ENCODE data around the gene FGD4. TPM values are rescaled to one million over a fixed set of nuclear protein-coding genes. Genes with fewer than 3 reads are reported as not detected.

The FGD4 gene
- total and polyA plus RNA-seq, 3 experiments from 2014 or later = 0.64 to 1.4 (median 1.4) TPM

- CTCF ChIA-PET = no interaction called here
- no peaks in the 10 kb centered on the region for H3K36me3 Mint-ChIP-seq
- no peak for DNase-seq
Measured at GRCh38 chr12:32493282-32493681, 93.9 kb downstream of the FGD4 start.

DNA sequence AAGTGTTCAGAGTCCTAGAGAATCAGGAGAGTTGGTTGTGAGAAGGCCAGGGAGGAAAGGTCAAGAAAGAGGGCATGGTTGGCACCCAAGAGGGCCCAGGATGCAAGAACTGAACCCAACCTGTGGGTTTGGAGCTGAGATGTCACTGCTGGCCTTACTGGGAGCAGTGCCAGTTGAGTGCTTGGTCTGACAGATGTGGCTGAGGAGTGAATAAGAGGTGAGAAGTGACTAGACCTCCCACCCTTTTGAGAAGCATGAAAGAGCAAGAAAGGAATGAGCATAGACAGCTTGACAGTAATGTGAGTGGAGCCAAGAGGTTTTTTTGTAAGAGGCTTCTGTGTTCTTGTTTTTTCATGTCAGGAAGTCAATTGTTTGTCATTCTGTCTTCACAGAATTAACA lies 95.3 kb downstream of the FGD4 start:
- Mint-ChIP-seq H3K36me3 (no peaks in the 10 kb centered on the region), H3K27ac (no peak overlapping the region), H3K9me3 (no peaks in the 10 kb centered on the region), H3K27me3 (peaks cover 3 to 4% of the 10 kb centered on the region in 2 donors), H3K4me1 (peaks cover 0 to 4% (median 4%) of the 10 kb centered on the region in 3 donors), H3K4me3 (no peak overlapping the region)
- Histone ChIP-seq H3K4me1 (ENCODE audit: insufficient read depth, low read length) (no peaks in the 10 kb centered on the region), H3K27me3 (ENCODE audit: insufficient read depth, low read length, poor library complexity, severe bottlenecking) (no peaks in the 10 kb centered on the region), H3K36me3 (ENCODE audit: insufficient read depth, low read length) (no peaks in the 10 kb centered on the region), H3K9me3 (ENCODE audit: low read length) (no peaks in the 10 kb centered on the region), H3K4me3 (ENCODE audit: low read length) (no peak overlapping the region), H3K27ac (ENCODE audit: low read depth, low read length) (no peak overlapping the region)
- peak in 1 of 5 donors; percentile 48 for DNase-seq
- CTCF ChIA-PET = interaction anchor here (0.9 kb wide), 1 partner anchor 61 kb away, joined by 3 read pairs; no protein-coding TSS in a partner anchor
- POLR2A ChIA-PET = no interaction called here

More at GRCh38 chr12:32493282-32493681, 93.9 kb downstream of the FGD4 start:
- POLR2A ChIA-PET = no interaction called here
- no peaks in the 10 kb centered on the region for H3K36me3 ChIP-seq (ENCODE audit: insufficient read depth, low read length)
- no peaks in the 10 kb centered on the region for H3K9me3 ChIP-seq (ENCODE audit: low read length)
- H3K4me1 ChIP-seq (ENCODE audit: insufficient read depth, low read length) = no peaks in the 10 kb centered on the region
- H3K27ac ChIP-seq (ENCODE audit: low read depth, low read length) = no peak overlapping the region
- H3K4me3 Mint-ChIP-seq = no peak overlapping the region
- H3K27ac Mint-ChIP-seq = no peak overlapping the region
- no peaks in the 10 kb centered on the region for H3K27me3 ChIP-seq (ENCODE audit: insufficient read depth, low read length, poor library complexity, severe bottlenecking)
- H3K27me3 Mint-ChIP-seq = peaks cover 3 to 4% of the 10 kb centered on the region in 2 donors
- H3K4me1 Mint-ChIP-seq = peaks cover 0 to 4% (median 3%) of the 10 kb centered on the region in 3 donors
- H3K9me3 Mint-ChIP-seq = no peaks in the 10 kb centered on the region
- no peak overlapping the region for H3K4me3 ChIP-seq (ENCODE audit: low read length)

DNA sequence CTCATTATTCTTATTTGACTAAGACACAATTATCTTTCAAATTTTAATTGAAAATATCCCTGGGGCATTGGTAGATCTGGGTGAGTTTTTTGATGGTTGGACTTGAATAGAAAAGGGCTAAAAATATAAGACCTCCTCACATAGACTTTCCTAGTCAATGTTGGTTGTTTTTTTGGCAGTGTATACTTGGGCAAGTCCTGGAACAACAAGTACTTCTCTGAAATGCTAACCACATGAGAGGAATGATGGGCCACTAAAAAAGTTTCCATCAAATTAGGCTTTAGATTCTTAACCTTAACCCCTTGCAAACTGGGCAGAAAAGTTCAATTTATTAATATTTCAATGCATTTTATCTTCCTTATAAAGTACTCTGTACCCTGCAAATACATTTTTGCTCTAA lies 97.6 kb downstream of the FGD4 start:
- Histone ChIP-seq H3K36me3 (ENCODE audit: insufficient read depth, low read length) (no peaks in the 10 kb centered on the region), H3K27ac (ENCODE audit: low read depth, low read length) (no peak overlapping the region), H3K27me3 (ENCODE audit: insufficient read depth, low read length, poor library complexity, severe bottlenecking) (no peaks in the 10 kb centered on the region), H3K4me3 (ENCODE audit: low read length) (no peak overlapping the region), H3K9me3 (ENCODE audit: low read length) (no peaks in the 10 kb centered on the region), H3K4me1 (ENCODE audit: insufficient read depth, low read length) (no peaks in the 10 kb centered on the region)
- Mint-ChIP-seq H3K4me1 (peaks cover 0 to 4% (median 4%) of the 10 kb centered on the region in 3 donors), H3K4me3 (no peak overlapping the region), H3K27ac (no peak overlapping the region), H3K36me3 (no peaks in the 10 kb centered on the region), H3K9me3 (no peaks in the 10 kb centered on the region), H3K27me3 (peaks cover 0 to 4% of the 10 kb centered on the region in 2 donors)
- ChIA-PET POLR2A (no interaction called here), CTCF (no interaction called here)
- no peak for DNase-seq

GRCh38 chr12:32497864-32498263 lies 98.5 kb downstream of the FGD4 start:
- no peaks in the 10 kb centered on the region for H3K27me3 ChIP-seq (ENCODE audit: insufficient read depth, low read length, poor library complexity, severe bottlenecking)
- no peaks in the 10 kb centered on the region for H3K9me3 ChIP-seq (ENCODE audit: low read length)
- ChIA-PET CTCF (no interaction called here), POLR2A (no interaction called here)
- H3K27me3 Mint-ChIP-seq = peaks cover 0 to 6% of the 10 kb centered on the region in 2 donors
- no peak overlapping the region for H3K4me3 Mint-ChIP-seq
- H3K36me3 Mint-ChIP-seq = no peaks in the 10 kb centered on the region
- no peaks in the 10 kb centered on the region for H3K4me1 ChIP-seq (ENCODE audit: insufficient read depth, low read length)
- no peak overlapping the region for H3K4me3 ChIP-seq (ENCODE audit: low read length)
- H3K4me1 Mint-ChIP-seq = peaks cover 0 to 4% (median 4%) of the 10 kb centered on the region in 3 donors
- DNase-seq = no peak
- no peaks in the 10 kb centered on the region for H3K9me3 Mint-ChIP-seq
- H3K36me3 ChIP-seq (ENCODE audit: insufficient read depth, low read length) = no peaks in the 10 kb centered on the region
- H3K27ac Mint-ChIP-seq = no peak overlapping the region
- H3K27ac ChIP-seq (ENCODE audit: low read depth, low read length) = no peak overlapping the region

- Histone ChIP-seq H3K27ac (ENCODE audit: low read depth, low read length) (no peak overlapping the region), H3K4me1 (ENCODE audit: insufficient read depth, low read length) (no peaks in the 10 kb centered on the region), H3K36me3 (ENCODE audit: insufficient read depth, low read length) (no peaks in the 10 kb centered on the region), H3K9me3 (ENCODE audit: low read length) (no peaks in the 10 kb centered on the region), H3K4me3 (ENCODE audit: low read length) (no peak overlapping the region), H3K27me3 (ENCODE audit: insufficient read depth, low read length, poor library complexity, severe bottlenecking) (no peaks in the 10 kb centered on the region)
- H3K9me3 Mint-ChIP-seq = no peaks in the 10 kb centered on the region
- POLR2A ChIA-PET = no interaction called here
- DNase-seq = no peak
- CTCF ChIA-PET = no interaction called here
- H3K4me3 Mint-ChIP-seq = no peak overlapping the region
- H3K4me1 Mint-ChIP-seq = peaks cover 0 to 4% (median 4%) of the 10 kb centered on the region in 3 donors
- H3K27ac Mint-ChIP-seq = no peak overlapping the region
- H3K36me3 Mint-ChIP-seq = no peaks in the 10 kb centered on the region
- H3K27me3 Mint-ChIP-seq = peaks cover 0 to 5% of the 10 kb centered on the region in 2 donors
Measured at GRCh38 chr12:32499048-32499447, 99.7 kb downstream of the FGD4 start.

- Histone ChIP-seq H3K4me1 (ENCODE audit: insufficient read depth, low read length) (no peaks in the 10 kb centered on the region), H3K36me3 (ENCODE audit: insufficient read depth, low read length) (no peaks in the 10 kb centered on the region), H3K4me3 (ENCODE audit: low read length) (no peak overlapping the region), H3K27me3 (ENCODE audit: insufficient read depth, low read length, poor library complexity, severe bottlenecking) (no peaks in the 10 kb centered on the region), H3K9me3 (ENCODE audit: low read length) (no peaks in the 10 kb centered on the region), H3K27ac (ENCODE audit: low read depth, low read length) (no peak overlapping the region)
- ChIA-PET POLR2A (no interaction called here), CTCF (no interaction called here)
- Mint-ChIP-seq H3K27me3 (peaks cover 3 to 5% of the 10 kb centered on the region in 2 donors), H3K9me3 (no peaks in the 10 kb centered on the region), H3K4me3 (no peak overlapping the region), H3K36me3 (no peaks in the 10 kb centered on the region), H3K4me1 (peaks cover 0 to 4% (median 4%) of the 10 kb centered on the region in 3 donors), H3K27ac (no peak overlapping the region)
- DNase-seq = no peak
Measured at GRCh38 chr12:32501835-32502333, 102.5 kb downstream of the FGD4 start.

DNA sequence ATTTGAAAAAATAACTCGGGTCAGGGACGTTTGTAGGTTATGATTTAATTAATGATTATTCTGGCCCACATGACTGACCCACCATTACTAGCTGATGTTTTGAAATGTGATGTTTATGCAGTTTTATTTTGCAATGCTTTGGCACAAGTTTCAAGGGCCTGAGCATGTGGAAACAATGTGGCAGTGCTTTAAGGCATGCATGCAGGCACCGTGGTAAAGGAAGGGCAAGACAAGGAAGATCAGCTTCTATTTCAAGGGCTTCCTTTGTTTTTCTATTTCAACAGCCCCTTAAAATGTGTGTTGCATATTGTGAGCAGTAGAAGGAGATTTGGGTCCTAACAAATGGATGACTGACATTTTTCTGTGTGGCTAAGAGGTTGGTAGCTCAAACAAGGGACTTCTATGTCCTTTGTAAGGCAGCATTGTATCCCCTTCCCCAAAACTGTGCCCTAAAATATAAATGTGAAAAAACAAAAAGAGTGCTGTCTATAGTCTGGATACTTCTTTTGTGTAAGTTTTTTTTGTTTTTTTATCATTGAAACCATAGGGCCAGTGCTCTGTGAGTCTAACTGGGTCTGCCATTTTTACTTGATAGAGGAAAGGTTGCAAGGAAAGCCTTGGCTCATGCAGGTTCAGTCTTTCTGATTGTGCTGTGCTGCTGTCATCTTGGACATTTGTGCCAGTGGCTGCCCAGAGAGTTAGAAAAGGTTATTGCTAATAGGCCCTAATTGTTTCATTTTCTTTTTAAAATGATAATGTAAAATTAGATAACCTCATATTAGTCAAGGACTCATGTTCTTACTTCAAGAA lies 103.5 kb downstream of the FGD4 start:
- H3K27ac ChIP-seq (ENCODE audit: low read depth, low read length) = no peak overlapping the region
- no peak for DNase-seq
- Mint-ChIP-seq H3K9me3 (peaks cover 0 to 3% (median 0%) of the 10 kb centered on the region in 5 donors), H3K27me3 (peaks cover 5 to 9% of the 10 kb centered on the region in 2 donors), H3K27ac (peak overlapping the region in 1 of 8 donors; percentile 4), H3K36me3 (no peaks in the 10 kb centered on the region), H3K4me3 (no peak overlapping the region), H3K4me1 (peaks cover 0 to 4% (median 4%) of the 10 kb centered on the region in 3 donors)
- CTCF ChIA-PET = no interaction called here
- no peak overlapping the region for H3K4me3 ChIP-seq (ENCODE audit: low read length)
- H3K9me3 ChIP-seq (ENCODE audit: low read length) = no peaks in the 10 kb centered on the region
- H3K4me1 ChIP-seq (ENCODE audit: insufficient read depth, low read length) = no peaks in the 10 kb centered on the region
- POLR2A ChIA-PET = no interaction called here
- H3K27me3 ChIP-seq (ENCODE audit: insufficient read depth, low read length, poor library complexity, severe bottlenecking) = no peaks in the 10 kb centered on the region
- H3K36me3 ChIP-seq (ENCODE audit: insufficient read depth, low read length) = no peaks in the 10 kb centered on the region

DNA sequence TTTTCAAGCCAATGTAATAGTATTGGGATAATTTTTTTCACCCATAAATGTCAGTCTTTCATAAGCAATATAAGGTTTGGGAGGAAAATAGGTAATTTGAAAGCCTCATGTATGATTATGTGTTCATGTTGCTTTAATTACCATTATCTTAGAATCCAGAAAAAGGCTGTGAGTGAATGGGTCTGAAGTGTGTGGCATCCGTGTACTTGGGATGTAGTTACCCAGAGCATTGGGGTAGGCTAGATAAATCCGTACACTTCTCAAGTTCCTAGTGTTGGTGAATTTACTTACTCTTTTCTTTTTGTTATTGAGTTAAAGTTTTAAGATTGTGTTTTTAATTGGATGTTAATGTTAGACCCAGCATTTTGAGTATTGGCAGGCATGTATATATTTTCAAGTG lies 104.4 kb downstream of the FGD4 start:
- Mint-ChIP-seq H3K27ac (no peak overlapping the region), H3K4me1 (no peaks in the 10 kb centered on the region), H3K9me3 (peaks cover 0 to 3% (median 0%) of the 10 kb centered on the region in 5 donors), H3K27me3 (peaks cover 4 to 17% of the 10 kb centered on the region in 2 donors), H3K36me3 (no peaks in the 10 kb centered on the region), H3K4me3 (no peak overlapping the region)
- Histone ChIP-seq H3K4me3 (ENCODE audit: low read length) (no peak overlapping the region), H3K36me3 (ENCODE audit: insufficient read depth, low read length) (no peaks in the 10 kb centered on the region), H3K4me1 (ENCODE audit: insufficient read depth, low read length) (no peaks in the 10 kb centered on the region), H3K9me3 (ENCODE audit: low read length) (no peaks in the 10 kb centered on the region), H3K27ac (ENCODE audit: low read depth, low read length) (no peak overlapping the region), H3K27me3 (ENCODE audit: insufficient read depth, low read length, poor library complexity, severe bottlenecking) (no peaks in the 10 kb centered on the region)
- DNase-seq = no peak
- CTCF ChIA-PET = no interaction called here
- POLR2A ChIA-PET = no interaction called here

Measured in CD8-positive, alpha-beta memory T cell (primary cell).